HuH-7 (cell line): ENCODE results near the gene DENND2A.
"Not testable (repeated sequence)": the region's sequence is repeated elsewhere in the genome, so short reads cannot be mapped to it uniquely, and the experiment has no call there.

Experiments
- DNase-seq: peaks from one replicate; pipeline ENCODE4 v3.0.0; 2011; ENCODE audit warnings: low spot score

Gene DENND2A

DNA sequence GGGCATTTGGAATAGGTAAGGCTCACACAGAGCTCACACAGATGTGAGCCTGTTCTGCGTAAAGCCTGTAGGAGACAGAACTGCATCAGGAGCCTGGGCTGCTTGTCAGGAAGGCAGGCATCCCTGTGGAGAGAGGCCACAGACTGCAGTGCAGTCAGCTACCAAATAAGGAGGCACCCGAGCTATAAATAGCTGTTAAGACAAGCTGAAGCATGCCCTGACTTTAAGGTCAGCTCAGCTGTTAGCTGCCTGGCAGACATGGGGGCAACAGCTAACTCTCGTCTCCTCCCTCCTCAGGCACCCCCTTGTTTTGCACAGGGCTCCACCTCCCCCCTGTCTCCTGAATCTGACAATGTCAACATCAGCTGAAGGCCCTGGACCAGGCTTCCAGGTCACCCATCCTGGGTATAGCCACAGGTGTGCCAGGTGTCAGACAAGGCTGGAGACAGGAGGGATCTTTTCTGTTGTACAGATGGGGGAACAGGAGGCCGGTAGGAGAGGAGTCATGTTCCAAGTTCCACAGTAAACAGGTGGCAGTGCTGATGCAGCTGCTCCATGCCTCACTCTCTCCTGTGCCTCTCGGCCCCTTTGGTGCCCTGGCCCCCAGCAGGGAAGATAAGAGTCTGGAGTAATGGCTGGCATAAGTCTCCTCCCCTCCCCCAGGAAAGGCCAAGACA, 133.7 kb downstream of the DENND2A start:
- no peak for DNase-seq

- DNase-seq, result no peak
Measured at GRCh38 chr7:140501966-140502365, 138.6 kb downstream of the DENND2A start.

DNA sequence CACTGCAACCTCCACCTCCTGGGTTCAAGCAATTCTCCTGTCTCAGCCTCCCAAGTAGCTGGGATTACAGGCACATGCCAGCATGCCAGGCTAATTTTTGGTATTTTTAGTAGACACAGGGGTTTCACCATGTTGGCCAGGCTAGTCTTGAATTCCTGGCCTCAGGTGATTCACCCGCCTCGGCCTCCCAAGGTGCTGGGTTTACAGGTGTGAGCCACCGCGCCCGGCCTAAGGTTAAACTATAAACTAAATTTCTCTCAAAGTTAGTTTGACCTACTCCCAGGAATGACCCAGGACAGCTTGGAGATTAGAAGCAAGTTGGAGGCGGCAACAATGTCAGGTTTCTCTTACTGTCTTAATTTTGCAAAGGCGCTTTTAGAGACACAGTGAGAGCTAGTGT, 142.8 kb downstream of the DENND2A start:
- not testable (repeated sequence) for DNase-seq

DNA sequence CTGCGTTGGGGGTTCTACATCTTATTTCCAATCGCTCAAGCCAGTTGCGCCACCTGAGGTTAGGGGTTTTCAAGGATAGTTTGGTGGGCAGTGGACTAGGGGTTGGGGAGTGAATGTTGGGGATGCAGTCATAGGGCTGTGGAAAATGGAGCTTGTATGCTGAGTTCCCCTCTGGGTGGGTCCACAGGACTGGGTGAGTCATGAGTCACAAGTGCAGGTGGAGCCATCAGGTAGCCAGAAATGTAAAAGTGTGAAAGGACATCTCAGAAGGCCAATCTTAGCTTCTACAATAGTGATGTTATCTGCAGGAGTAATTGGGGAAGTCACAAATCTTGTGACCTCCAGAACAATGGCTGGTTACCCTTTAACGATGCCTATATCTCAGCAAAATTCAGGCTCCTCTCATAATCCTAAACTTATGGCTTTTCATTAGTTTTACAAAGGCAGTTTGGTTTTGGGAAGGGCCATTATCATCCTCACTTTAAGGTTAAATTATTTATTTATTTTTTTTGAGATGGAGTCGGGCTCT, 143.3 kb downstream of the DENND2A start:
- no peak for DNase-seq

- DNase-seq, result no peak
Measured at GRCh38 chr7:140495514-140496097, 145.0 kb downstream of the DENND2A start.

DNA sequence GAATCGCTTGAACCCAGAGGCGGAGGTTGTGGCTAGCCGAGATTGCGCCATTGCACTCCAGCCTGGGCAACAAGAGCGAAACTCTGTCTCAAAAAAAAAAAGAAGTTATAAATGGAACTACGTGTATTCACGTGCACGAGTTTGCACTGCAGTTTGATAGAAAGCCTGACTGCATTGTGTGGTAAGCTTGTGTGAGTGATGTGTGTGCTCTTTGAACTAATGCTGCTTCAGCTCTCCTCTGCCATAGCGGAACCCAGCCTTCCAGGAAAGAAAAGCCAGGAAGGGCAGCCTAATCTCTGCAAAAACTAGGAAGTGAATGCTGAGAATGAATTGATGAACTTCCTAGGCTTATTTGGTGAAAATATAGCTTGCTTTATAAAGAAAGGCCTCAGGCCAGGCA, 145.7 kb downstream of the DENND2A start:
- no peak for DNase-seq

DNA sequence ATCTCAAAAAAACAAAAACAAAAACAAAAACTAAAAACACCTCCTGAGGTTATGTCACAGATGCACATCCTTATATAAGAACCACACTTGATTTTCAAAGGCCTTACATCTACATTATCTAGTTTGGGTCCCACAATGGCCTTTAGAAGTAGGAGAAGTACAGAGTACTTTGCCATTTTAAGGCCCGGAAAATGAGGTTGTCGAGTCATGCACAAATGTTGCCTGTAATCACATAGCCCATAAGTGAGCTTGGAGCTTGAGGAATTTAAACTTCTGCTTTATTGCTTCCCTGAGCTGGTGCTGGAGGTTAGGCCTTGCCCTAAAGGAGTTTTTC, 151.6 kb downstream of the DENND2A start:
- DNase-seq, result no peak

- no peak for DNase-seq
Measured at GRCh38 chr7:140485500-140486265, 154.9 kb downstream of the DENND2A start.

- DNase-seq, result no peak
Measured at GRCh38 chr7:140484951-140485499, 155.6 kb downstream of the DENND2A start.

- no peak for DNase-seq
Measured at GRCh38 chr7:140484479-140484878, 156.1 kb downstream of the DENND2A start.

DNA sequence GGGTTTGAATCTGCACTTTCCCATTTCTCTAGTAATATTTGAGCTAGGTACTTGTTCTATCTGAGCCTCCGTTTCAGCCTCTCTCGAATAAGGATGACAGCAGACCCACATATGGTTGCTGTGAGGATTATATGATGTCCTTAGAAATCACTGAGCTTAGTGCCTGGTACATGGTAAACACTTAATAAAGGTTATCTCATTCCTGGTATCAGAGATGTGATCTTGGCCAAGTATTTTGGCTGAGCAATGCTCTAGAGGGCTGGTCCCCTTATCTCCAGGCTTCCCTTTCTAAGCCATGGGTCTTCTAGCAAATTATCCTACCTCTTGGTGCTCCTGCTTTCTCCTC, 160.9 kb downstream of the DENND2A start:
- DNase-seq, result no peak

GRCh38 chr7:140479062-140479738, 161.4 kb downstream of the DENND2A start, which contains the start of gene MKRN1:
MKRN1 (minus strand) TSS chr7:140479505; CDS start chr7:140479344, 161 bp downstream.
- peak; percentile 93 for DNase-seq

DNA sequence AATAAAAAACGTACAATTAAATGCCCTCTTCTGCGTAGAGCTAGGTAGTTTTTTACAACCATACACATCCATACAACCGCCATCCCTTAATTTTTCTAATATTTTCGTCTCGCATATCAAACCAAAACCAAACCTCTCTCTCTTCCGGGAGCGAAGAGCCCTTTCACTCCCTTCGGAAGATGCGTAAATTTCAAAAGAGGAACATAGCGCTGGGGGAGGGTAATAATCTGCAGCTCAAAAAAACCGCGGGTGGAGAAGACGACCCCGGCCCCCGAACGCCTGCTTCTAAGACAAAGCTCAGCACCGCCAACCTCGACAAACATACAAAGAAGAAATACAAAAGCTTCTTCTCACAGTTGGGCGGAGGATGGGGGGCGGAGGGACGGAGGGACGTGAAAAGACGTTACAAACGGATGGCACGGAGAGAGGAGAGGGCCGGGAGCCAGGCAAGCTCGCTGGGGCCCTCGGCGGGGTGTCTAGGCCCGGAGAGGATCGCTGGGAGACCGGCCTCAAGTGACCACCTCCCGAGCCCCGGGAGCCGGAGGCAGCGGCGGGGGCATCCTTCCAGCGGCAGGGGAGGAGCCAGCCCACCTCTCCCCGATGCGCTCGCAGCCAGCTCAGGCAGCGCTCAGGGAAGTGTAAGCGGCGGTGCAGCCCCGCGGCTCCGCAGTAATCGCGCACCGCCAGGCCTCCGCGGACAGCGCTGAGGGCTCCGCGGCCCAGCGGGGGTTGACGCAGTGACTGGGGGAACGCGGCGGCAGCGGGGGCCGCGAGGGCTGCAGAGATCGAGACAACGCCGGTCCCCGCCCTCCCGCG, 162.2 kb downstream of the DENND2A start:
- peak; percentile 41 for DNase-seq

DNA sequence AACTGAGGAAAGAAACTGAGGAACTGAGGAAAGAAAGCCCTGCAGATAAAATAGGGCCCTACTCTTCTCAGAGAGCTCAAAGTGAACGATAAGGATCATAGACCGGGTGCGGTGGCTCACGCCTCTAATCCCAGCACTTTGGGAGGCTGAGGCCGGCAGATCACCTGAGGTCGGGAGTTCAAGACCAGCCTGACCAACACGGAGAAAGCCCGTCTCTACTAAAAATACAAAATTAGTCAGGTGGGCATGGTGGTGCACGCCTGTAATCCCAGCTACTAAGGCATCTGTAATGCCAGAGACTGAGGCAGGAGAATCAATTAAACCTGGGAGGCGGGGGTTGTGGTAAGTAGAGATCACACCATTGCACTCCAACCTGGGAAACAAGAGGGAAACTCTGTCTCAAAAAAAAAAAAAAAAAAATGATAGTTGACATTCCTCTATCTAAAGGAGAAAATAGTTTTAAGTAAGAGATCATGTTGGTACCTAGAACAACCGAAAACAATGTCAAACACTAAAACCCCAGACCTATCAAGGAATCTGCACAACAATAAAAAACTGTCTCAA, 163.8 kb downstream of the DENND2A start:
- no peak for DNase-seq

DNA sequence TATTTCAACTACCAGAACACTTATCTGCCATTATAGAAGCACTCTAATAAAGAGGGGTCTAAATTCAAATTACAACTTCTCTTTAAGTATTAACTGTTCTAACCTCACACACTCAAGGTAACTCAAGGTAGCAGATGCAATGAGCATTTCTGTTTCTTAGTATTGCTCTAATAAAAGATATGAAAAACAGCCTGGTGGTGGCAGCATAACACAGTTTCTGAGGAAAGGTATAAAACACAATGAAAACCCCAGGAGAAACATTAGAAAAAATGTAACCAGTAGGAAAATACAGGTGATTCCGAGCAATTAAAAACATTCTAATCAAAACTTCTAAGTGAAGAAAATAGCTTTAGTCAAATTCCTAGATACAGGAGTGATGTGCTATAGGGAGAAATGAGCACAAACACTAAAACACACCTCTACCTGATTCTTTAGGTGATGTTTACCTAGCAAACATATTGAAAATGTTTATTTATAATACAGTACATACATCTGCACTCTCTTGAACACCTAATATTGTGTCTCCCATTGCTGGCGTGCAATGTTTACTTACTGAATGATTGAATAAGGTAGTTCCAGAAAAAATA, 164.8 kb downstream of the DENND2A start:
- peak; percentile 64 for DNase-seq
